Measurements from ENCODE around the gene PIWIL1.

GRCh38 chr12:130367523-130367922, 29.8 kb downstream of the PIWIL1 start:
- no peak for TF ChIP-seq SIN3A (IDR thresholded peaks at IDR 0.05; ENCODE audit: borderline replicate concordance, low read depth, low read length)
- TF ChIP-seq, protein P1, sequence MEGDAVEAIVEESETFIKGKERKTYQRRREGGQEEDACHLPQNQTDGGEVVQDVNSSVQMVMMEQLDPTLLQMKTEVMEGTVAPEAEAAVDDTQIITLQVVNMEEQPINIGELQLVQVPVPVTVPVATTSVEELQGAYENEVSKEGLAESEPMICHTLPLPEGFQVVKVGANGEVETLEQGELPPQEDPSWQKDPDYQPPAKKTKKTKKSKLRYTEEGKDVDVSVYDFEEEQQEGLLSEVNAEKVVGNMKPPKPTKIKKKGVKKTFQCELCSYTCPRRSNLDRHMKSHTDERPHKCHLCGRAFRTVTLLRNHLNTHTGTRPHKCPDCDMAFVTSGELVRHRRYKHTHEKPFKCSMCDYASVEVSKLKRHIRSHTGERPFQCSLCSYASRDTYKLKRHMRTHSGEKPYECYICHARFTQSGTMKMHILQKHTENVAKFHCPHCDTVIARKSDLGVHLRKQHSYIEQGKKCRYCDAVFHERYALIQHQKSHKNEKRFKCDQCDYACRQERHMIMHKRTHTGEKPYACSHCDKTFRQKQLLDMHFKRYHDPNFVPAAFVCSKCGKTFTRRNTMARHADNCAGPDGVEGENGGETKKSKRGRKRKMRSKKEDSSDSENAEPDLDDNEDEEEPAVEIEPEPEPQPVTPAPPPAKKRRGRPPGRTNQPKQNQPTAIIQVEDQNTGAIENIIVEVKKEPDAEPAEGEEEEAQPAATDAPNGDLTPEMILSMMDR (IDR thresholded peaks at IDR 0.05): no peak
- no peak for TF ChIP-seq CHD2 (IDR thresholded peaks at IDR 0.05; ENCODE audit: low read length, partially characterized antibody)
- TF ChIP-seq SMC3 (IDR thresholded peaks at IDR 0.05; ENCODE audit: low read depth, low read length): no peak
- TF ChIP-seq RCOR1 (IDR thresholded peaks at IDR 0.05; ENCODE audit: low read length): no peak
- TF ChIP-seq TCF12 (IDR thresholded peaks at IDR 0.05): no peak
- TF ChIP-seq IRF3 (IDR thresholded peaks at IDR 0.05; ENCODE audit: low read depth, low read length): no peak
- no peak for TF ChIP-seq RXRA (IDR thresholded peaks at IDR 0.05; ENCODE audit: borderline replicate concordance, low read depth)
- TF ChIP-seq, protein P2, sequence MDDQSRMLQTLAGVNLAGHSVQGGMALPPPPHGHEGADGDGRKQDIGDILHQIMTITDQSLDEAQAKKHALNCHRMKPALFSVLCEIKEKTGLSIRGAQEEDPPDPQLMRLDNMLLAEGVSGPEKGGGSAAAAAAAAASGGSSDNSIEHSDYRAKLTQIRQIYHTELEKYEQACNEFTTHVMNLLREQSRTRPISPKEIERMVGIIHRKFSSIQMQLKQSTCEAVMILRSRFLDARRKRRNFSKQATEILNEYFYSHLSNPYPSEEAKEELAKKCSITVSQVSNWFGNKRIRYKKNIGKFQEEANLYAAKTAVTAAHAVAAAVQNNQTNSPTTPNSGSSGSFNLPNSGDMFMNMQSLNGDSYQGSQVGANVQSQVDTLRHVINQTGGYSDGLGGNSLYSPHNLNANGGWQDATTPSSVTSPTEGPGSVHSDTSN (IDR thresholded peaks at IDR 0.05): no peak
- no peak for TF ChIP-seq EZH2phosphoT487 (IDR thresholded peaks at IDR 0.05; ENCODE audit: borderline replicate concordance, low read depth)
- TF ChIP-seq REST (IDR thresholded peaks at IDR 0.05; ENCODE audit: low read depth, low read length): no peak
- TF ChIP-seq POLR2AphosphoS5 (IDR thresholded peaks at IDR 0.05; ENCODE audit: low read depth, low read length): no peak
